Tibial artery (tissue), 4 donors: ENCODE results near the gene APRT.
A peak's percentile ranks its signal among the peaks of the same experiment; 100 is the strongest.
"Not testable (repeated sequence)": the region's sequence is repeated elsewhere in the genome, so short reads cannot be mapped to it uniquely, and the experiment has no call there.

ENCODE experiments used
- DNase-seq, 2 donors: peaks; one replicate each; pipeline ENCODE4 v3.0.0-alpha.2; 2019
- H3K27ac ChIP-seq, 2 donors: fragments of 200-600 bp; sonication (generic) in 1 of 2; 1 replicate in 1 of 2; 2 replicates in 1 of 2; pipeline ENCODE4 v1.5.1; 2018 to 2019; ENCODE audit warnings: mild to moderate bottlenecking in 1 of 2
- H3K27me3 ChIP-seq, 2 donors: fragments of 200-600 bp; sonication (generic) in 1 of 2; one replicate each; pipeline versions ENCODE4 v1.5.1 to v1.6.0; 2016 to 2019
- H3K36me3 ChIP-seq, 3 donors: fragments of 200-600 bp; sonication (generic) in 2 of 3; one replicate each; pipeline ENCODE4 v1.5.1; 2016 to 2019; ENCODE audit warnings: mild to moderate bottlenecking in 2 of 3
- H3K4me1 ChIP-seq, 4 donors: fragments of 200-600 bp; sonication (generic) in 2 of 4; 1 replicate in 3 of 4; 2 replicates in 1 of 4; pipeline ENCODE4 v1.5.1; 2016 to 2019
- H3K4me3 ChIP-seq, 2 donors: fragments of 200-600 bp; sonication (generic) in 1 of 2; 1 replicate in 1 of 2; 2 replicates in 1 of 2; pipeline ENCODE4 v1.5.1; 2018 to 2019; ENCODE audit warnings: mild to moderate bottlenecking in 2 of 2
- H3K9me3 ChIP-seq, 3 donors: fragments of 200-600 bp; sonication (generic) in 1 of 3; one replicate each; pipeline ENCODE4 v1.5.1; 2016 to 2019
- intact Hi-C: fragments of 100-400 bp; cut with DNase I; formaldehyde crosslinking; loops from one replicate; pipeline ENCODE4 v1.15.0; 2023; ENCODE audit warnings: low total_unique reads
- TF ChIP-seq, protein P1 (sequence below), 2 experiments: fragments of 200-600 bp in 1 of 2; fragments of 450-650 bp in 1 of 2; IDR thresholded peaks; one replicate each; pipeline ENCODE4 v1.5.1; 2017 to 2019; ENCODE audit warnings: antibody characterized with exemption in 2 of 2, mild to moderate bottlenecking in 1 of 2, moderate library complexity in 1 of 2

The APRT gene

GRCh38 chr16:88792668-88793250 is 19.0 kb downstream of the APRT start:
- H3K36me3 ChIP-seq = no peaks in the 10 kb centered on the region
- intact Hi-C loops = no loop called here
- peaks cover 0 to 50% of the 10 kb centered on the region in 2 donors for H3K27me3 ChIP-seq
- no peaks in the 10 kb centered on the region for H3K9me3 ChIP-seq
- no peak overlapping the region for H3K4me3 ChIP-seq
- peaks cover 0 to 3% (median 0%) of the 10 kb centered on the region in 4 donors for H3K4me1 ChIP-seq
- DNase-seq = no peak
- no peak overlapping the region for H3K27ac ChIP-seq
- TF ChIP-seq, protein P1, sequence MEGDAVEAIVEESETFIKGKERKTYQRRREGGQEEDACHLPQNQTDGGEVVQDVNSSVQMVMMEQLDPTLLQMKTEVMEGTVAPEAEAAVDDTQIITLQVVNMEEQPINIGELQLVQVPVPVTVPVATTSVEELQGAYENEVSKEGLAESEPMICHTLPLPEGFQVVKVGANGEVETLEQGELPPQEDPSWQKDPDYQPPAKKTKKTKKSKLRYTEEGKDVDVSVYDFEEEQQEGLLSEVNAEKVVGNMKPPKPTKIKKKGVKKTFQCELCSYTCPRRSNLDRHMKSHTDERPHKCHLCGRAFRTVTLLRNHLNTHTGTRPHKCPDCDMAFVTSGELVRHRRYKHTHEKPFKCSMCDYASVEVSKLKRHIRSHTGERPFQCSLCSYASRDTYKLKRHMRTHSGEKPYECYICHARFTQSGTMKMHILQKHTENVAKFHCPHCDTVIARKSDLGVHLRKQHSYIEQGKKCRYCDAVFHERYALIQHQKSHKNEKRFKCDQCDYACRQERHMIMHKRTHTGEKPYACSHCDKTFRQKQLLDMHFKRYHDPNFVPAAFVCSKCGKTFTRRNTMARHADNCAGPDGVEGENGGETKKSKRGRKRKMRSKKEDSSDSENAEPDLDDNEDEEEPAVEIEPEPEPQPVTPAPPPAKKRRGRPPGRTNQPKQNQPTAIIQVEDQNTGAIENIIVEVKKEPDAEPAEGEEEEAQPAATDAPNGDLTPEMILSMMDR (IDR thresholded peaks at IDR 0.05) = no peak

- Histone ChIP-seq H3K36me3 (no peaks in the 10 kb centered on the region), H3K9me3 (no peaks in the 10 kb centered on the region), H3K4me3 (no peak overlapping the region), H3K4me1 (peaks cover 0 to 3% (median 0%) of the 10 kb centered on the region in 4 donors), H3K27me3 (peaks cover 0 to 50% of the 10 kb centered on the region in 2 donors), H3K27ac (no peak overlapping the region)
- no peak for DNase-seq
- intact Hi-C loops = no loop called here
- TF ChIP-seq, protein P1 (IDR thresholded peaks at IDR 0.05) = no peak
These were observed 19.6 kb downstream of the APRT start for GRCh38 chr16:88792078-88792550.

DNA sequence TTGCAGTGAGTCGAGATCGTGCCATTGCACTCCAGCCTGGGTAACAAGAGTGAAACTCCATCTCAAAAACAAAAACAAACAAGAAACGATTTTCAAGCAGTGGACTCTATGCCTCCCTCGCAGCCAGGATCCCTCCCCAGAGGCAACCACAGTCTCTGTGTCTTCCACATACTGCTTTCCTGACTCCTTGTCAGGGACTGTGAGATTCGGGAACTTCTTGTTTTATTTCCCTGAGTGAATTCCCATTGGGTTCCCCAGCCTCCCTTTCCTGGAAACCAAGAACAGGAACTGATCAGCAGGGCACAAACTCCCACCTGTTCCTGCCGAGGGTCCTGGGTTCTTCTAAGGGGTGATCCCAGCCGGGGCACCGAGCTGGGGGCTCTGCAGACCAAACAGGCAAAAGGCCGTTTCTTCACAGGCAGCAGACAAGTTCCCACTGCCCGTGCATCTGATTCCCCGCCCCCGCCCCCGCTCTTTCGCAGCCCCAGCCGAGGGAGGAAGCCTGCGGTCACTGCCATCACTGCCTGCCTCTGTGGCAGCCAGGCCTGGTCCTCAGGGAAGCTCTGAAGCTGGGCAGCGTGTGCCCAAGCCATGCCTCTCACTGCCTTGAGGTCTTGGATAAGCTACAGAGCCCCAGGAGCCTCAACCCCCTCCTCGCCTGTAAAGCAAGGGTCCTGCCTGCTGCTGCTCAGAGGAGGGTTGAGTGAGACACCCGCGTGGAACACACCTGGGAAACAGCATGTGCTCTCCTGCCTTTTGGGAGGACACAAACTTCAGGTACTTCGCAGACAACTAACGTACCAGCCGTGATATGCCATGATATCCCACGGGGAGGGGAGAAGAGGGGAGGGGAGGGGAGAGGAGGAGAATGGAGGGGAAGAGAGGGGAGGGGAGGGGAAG is 21.2 kb downstream of the APRT start:
- H3K36me3 ChIP-seq = no peaks in the 10 kb centered on the region
- peaks cover 0 to 46% of the 10 kb centered on the region in 2 donors for H3K27me3 ChIP-seq
- TF ChIP-seq, protein P1 (IDR thresholded peaks at IDR 0.05) = no peak
- peak in 1 of 2 donors; percentile 73 for DNase-seq
- H3K9me3 ChIP-seq = no peaks in the 10 kb centered on the region
- H3K4me3 ChIP-seq = no peak overlapping the region
- intact Hi-C loops = no loop called here
- H3K4me1 ChIP-seq = peaks cover 0 to 6% (median 1%) of the 10 kb centered on the region in 4 donors
- H3K27ac ChIP-seq = no peak overlapping the region

DNA sequence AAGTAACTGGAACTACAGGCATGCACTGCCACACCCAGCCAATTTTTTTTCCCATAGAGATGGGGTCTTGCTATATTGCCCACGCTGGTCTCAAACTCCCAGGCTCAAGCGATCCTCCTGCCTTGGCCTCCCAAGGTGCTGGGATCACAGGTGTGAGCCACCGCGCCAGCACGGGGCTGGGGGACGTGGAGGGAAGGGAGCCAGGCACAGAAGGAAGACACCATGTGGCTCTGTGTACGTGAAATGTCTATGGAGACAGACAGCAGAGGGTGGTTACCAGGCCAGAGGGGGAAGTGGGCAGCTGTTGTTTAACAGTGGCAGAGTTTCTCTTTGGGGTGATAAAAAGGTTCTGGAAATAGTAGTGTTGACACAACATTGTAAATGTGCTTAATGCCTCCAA is 22.1 kb downstream of the APRT start:
- no peak for DNase-seq
- no peaks in the 10 kb centered on the region for H3K36me3 ChIP-seq
- H3K4me3 ChIP-seq = no peak overlapping the region
- TF ChIP-seq, protein P1 (IDR thresholded peaks at IDR 0.05) = no peak
- H3K27ac ChIP-seq = no peak overlapping the region
- H3K9me3 ChIP-seq = no peaks in the 10 kb centered on the region
- intact Hi-C loops = loop anchor here (10.0 kb wide), 1 partner anchor 345 kb away; no protein-coding TSS in a partner anchor
- H3K4me1 ChIP-seq = peaks cover 0 to 10% (median 2%) of the 10 kb centered on the region in 4 donors
- H3K27me3 ChIP-seq = peaks cover 0 to 38% of the 10 kb centered on the region in 2 donors

DNA sequence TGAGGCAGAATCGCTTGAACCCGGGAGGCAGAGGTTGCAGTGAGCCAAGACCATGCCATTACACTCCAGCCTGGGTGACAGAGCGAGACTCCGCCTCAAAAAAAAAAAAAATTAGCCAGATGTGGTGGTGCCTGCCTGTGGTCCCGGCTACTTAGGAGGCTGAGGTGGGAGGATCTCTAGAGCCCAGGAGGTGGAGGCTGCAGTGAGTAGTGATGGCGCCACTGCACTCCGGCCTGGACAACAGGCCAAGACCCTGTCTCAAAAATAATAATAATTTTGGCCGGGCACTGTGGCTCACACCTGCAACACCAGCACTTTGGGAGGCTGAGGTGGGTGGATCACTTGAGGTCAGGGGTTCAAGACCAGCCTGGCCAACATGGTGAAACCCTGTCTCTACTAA is 23.0 kb downstream of the APRT start:
- Histone ChIP-seq H3K27me3 (peaks cover 0 to 34% of the 10 kb centered on the region in 2 donors), H3K4me1 (peaks cover 0 to 18% (median 5%) of the 10 kb centered on the region in 4 donors)
- H3K9me3 ChIP-seq, DNase-seq, H3K4me3 ChIP-seq, H3K36me3 ChIP-seq, H3K27ac ChIP-seq: not testable (repeated sequence)
- intact Hi-C loops = loop anchor here (10.0 kb wide), 1 partner anchor 344 kb away; no protein-coding TSS in a partner anchor
